GM21786 (cell line): ENCODE results near the gene SFTPA1.
"Not testable (repeated sequence)": the region's sequence is repeated elsewhere in the genome, so short reads cannot be mapped to it uniquely, and the experiment has no call there.

Source experiments
- ATAC-seq: cut with Tn5 transposase; IDR thresholded peaks from one replicate; pipeline ENCODE4 v1.9.1; 2021; ENCODE audit not compliant: unreplicated experiment

Gene SFTPA1

GRCh38 chr10:79608505-79609375 is 2.0 kb upstream of the SFTPA1 start:
- ATAC-seq: no peak

- not testable (repeated sequence) for ATAC-seq
Measured at GRCh38 chr10:79611193-79611976, 646 bp downstream of the SFTPA1 start.

- ATAC-seq: no peak
Measured at GRCh38 chr10:79615577-79615976, 4.8 kb downstream of the SFTPA1 start.

GRCh38 chr10:79616164-79616563 is 5.4 kb downstream of the SFTPA1 start:
- ATAC-seq: no peak

GRCh38 chr10:79623663-79624062 is 12.9 kb downstream of the SFTPA1 start:
- not testable (repeated sequence) for ATAC-seq

- ATAC-seq: no peak
Measured at GRCh38 chr10:79627075-79627474, 16.3 kb downstream of the SFTPA1 start.

GRCh38 chr10:79628083-79628482 is 17.3 kb downstream of the SFTPA1 start:
- no peak for ATAC-seq

GRCh38 chr10:79628988-79629954 is 18.5 kb downstream of the SFTPA1 start:
- ATAC-seq: no peak

GRCh38 chr10:79629955-79630327 is 19.2 kb downstream of the SFTPA1 start:
- ATAC-seq: no peak

- ATAC-seq: not testable (repeated sequence)
Measured at GRCh38 chr10:79636654-79637199, 26.0 kb downstream of the SFTPA1 start.

- no peak for ATAC-seq
Measured at GRCh38 chr10:79638318-79638717, 27.6 kb downstream of the SFTPA1 start.

- not testable (repeated sequence) for ATAC-seq
Measured at GRCh38 chr10:79652695-79653094, 42.0 kb downstream of the SFTPA1 start.

- ATAC-seq: not testable (repeated sequence)
Measured at GRCh38 chr10:79663287-79663686, 52.5 kb downstream of the SFTPA1 start.

GRCh38 chr10:79664686-79665085 is 53.9 kb downstream of the SFTPA1 start:
- not testable (repeated sequence) for ATAC-seq
